GM23248 (cell line): ENCODE results near the gene MT1G. TPM values are rescaled to one million over a fixed set of nuclear protein-coding genes. Genes with fewer than 3 reads are reported as not detected.

Source experiments
- DNase-seq: peaks from one replicate; pipeline ENCODE4 v3.0.0-alpha.2; 2015
- H2AFZ ChIP-seq: fragments of 200-600 bp; sonication (generic); 2 replicates; pipeline ENCODE4 v1.6.1; 2016; ENCODE audit warnings: antibody characterized with exemption
- H3F3A ChIP-seq: fragments of 200-600 bp; sonication (generic); 2 replicates; pipeline ENCODE4 v1.6.1; 2016; ENCODE audit warnings: mild to moderate bottlenecking, antibody characterized with exemption, mixed run types; ENCODE audit not compliant: insufficient read depth
- H3K27ac ChIP-seq: fragments of 200-600 bp; sonication (generic); 2 replicates; pipeline ENCODE4 v1.5.1; 2016; ENCODE audit warnings: mild to moderate bottlenecking
- H3K27me3 ChIP-seq: fragments of 200-600 bp; sonication (generic); replicated peaks from 2 replicates; pipeline ENCODE4 v1.6.1; 2016; ENCODE audit warnings: mild to moderate bottlenecking; ENCODE audit not compliant: insufficient read depth
- H3K36me3 ChIP-seq: fragments of 200-600 bp; sonication (generic); 2 replicates; pipeline ENCODE4 v1.6.1; 2016; ENCODE audit warnings: low read depth, mild to moderate bottlenecking
- H3K4me1 ChIP-seq: fragments of 200-600 bp; sonication (generic); 2 replicates; pipeline ENCODE4 v1.6.1; 2016; ENCODE audit warnings: mild to moderate bottlenecking; ENCODE audit not compliant: insufficient read depth
- H3K4me2 ChIP-seq: fragments of 200-600 bp; sonication (generic); one replicate; pipeline ENCODE4 v1.6.1; 2016; ENCODE audit warnings: mild to moderate bottlenecking; ENCODE audit not compliant: unreplicated experiment
- H3K4me3 ChIP-seq: fragments of 200-600 bp; sonication (generic); 2 replicates; pipeline ENCODE4 v1.5.1; 2016; ENCODE audit warnings: mild to moderate bottlenecking
- H3K79me2 ChIP-seq: fragments of 200-600 bp; sonication (generic); 2 replicates; pipeline ENCODE4 v1.6.1; 2016; ENCODE audit warnings: mild to moderate bottlenecking; ENCODE audit not compliant: insufficient read depth
- H3K9ac ChIP-seq: fragments of 200-600 bp; sonication (generic); 2 replicates; pipeline ENCODE4 v1.6.1; 2016; ENCODE audit warnings: mild to moderate bottlenecking
- H3K9me2 ChIP-seq: fragments of 200-600 bp; sonication (generic); 2 replicates; pipeline ENCODE4 v1.6.1; 2016; ENCODE audit warnings: mixed run types, mild to moderate bottlenecking, moderate library complexity; ENCODE audit not compliant: insufficient read depth
- H3K9me3 ChIP-seq: fragments of 200-600 bp; sonication (generic); one replicate; pipeline ENCODE4 v1.6.1; 2017; ENCODE audit warnings: low read depth
- H4K20me1 ChIP-seq: fragments of 200-600 bp; sonication (generic); 2 replicates; pipeline ENCODE4 v1.6.0; 2016; ENCODE audit not compliant: insufficient read depth
- EZH2 ChIP-seq: fragments of 200-600 bp; sonication (generic); IDR thresholded peaks from 2 replicates; pipeline ENCODE4 v1.6.1; 2018; ENCODE audit warnings: antibody characterized with exemption, mild to moderate bottlenecking; ENCODE audit not compliant: insufficient read depth, poor library complexity, severe bottlenecking
- EZH2phosphoT487 ChIP-seq: fragments of 200-600 bp; sonication (generic); IDR thresholded peaks from 2 replicates; pipeline ENCODE4 v1.6.1; 2018; ENCODE audit warnings: antibody characterized with exemption, moderate library complexity, mild to moderate bottlenecking, low read depth; ENCODE audit not compliant: insufficient read depth
- WGBS, 2 experiments: methylation state at CpG; one replicate each; pipeline ENCODE4 v1.1.6; 2015 to 2017; ENCODE audit warnings: low lambda C conversion rate in 2 of 2, low coverage in 1 of 2; ENCODE audit errors: missing lambda C conversion rate in 2 of 2; 5-methylcytosine and 5-hydroxymethylcytosine counted together
- in situ Hi-C: fragments of 300-500 bp; cut with MboI; formaldehyde crosslinking; loops from 2 replicates; pipeline ENCODE4 v1.15.0; 2020
- polyA plus RNA-seq: library from polyadenylated mRNA; unstranded; fragments of >200 nt; fragmentation: Nextera tagmentation; extraction: Ambion mirVana; gene quantifications from 2 replicates; pipeline ENCODE4 v1.2.1, GENCODE V29; 2016
- total RNA-seq: library from RNA; depleted of rRNA; stranded (reverse); fragments of >200 nt; shearing (Covaris generic); gene quantifications from 2 replicates; pipeline ENCODE4 v1.2.3, GENCODE V29; 2014

Gene MT1G
- total and polyA plus RNA-seq, 2 experiments from 2014 or later: 4.4 TPM; not detected in 1

DNA sequence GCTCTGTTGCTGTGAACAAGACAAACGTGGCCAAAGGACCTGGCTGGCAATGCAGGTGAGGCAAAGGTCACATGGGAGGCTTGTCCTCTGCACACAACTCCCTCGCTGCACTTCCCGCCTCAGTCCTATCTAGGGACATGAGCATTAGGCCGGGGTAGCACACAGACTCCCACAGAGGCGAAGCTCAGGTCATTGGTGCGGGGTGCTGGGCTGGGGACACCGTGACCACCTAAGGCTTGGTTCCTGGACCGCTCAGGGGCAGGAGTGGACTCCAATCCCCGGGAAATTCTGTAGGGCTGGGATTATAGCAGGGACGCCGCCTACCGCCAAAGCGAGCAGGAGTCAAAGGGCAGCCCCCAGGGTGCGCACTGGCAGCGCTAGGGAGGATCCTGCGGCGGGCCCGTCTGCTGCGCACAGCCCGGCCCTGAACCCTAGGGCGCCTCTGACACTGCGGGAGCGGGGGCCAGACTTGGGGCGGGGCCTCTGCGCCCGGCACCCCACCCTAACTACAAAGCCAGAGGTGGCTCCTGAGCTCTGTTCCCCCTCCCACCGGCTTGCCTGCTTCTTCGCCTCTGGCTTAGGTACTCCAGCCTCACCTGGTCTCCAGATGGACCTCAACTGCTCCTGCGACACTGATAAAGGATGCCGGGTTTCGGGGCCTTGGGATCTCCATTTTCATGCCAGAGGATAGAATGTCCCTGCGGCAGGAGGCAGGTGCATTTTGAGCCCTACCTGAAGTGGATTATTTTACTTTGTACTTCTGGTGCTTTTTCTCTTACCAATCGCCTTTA lies 20.0 kb downstream of the MT1G start:
- WGBS, 2 experiments: 34 to 42% methylated on average over 22 to 30 of the region's 33 CpGs
- peaks cover 12% of the 10 kb centered on the region for H3K27me3 ChIP-seq
- in situ Hi-C loops: no loop called here

DNA sequence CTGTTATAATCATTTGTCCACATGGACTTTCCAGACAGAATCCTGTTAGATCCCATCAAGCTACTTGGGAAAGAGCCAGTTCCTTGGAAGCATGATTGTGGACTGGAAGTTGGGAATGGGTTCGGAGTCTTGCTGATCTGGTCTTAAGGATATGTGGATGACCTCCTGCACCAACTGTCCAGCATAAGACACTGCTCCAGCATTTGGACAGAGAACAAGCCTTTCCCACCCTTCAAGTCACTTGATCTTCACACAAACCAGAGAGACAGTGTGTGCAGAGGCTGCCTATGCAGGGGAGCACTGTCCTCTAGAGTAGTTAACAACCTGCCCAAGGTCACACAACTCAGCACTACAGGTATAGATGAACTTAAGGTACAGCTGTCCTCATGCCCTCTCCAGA lies 22.0 kb downstream of the MT1G start:
- Histone ChIP-seq H2AFZ (no peak overlapping the region), H3K27ac (no peak overlapping the region), H3K9me3 (no peaks in the 10 kb centered on the region), H3F3A (no peaks in the 10 kb centered on the region), H3K36me3 (no peaks in the 10 kb centered on the region), H3K4me2 (no peak overlapping the region), H3K9me2 (no peaks in the 10 kb centered on the region), H3K4me3 (no peak overlapping the region), H4K20me1 (no peaks in the 10 kb centered on the region), H3K9ac (no peak overlapping the region), H3K27me3 (peaks cover 12% of the 10 kb centered on the region), H3K4me1 (no peaks in the 10 kb centered on the region), H3K79me2 (no peaks in the 10 kb centered on the region)
- TF ChIP-seq EZH2phosphoT487: no peak
- TF ChIP-seq EZH2: no peak
- in situ Hi-C loops: no loop called here
- no peak for DNase-seq
- 0% methylated on average over 1 of the region's 1 CpG for WGBS, 2 experiments

More for the DNA sequence above, 20.0 kb downstream of the MT1G start:
- H3K9me2 ChIP-seq: no peaks in the 10 kb centered on the region
- no peak overlapping the region for H3K27ac ChIP-seq
- H3K36me3 ChIP-seq: no peaks in the 10 kb centered on the region
- no peaks in the 10 kb centered on the region for H4K20me1 ChIP-seq
- no peak overlapping the region for H3K9ac ChIP-seq
- H2AFZ ChIP-seq: no peak overlapping the region
- no peak for DNase-seq
- H3K9me3 ChIP-seq: no peaks in the 10 kb centered on the region
- H3K4me1 ChIP-seq: no peaks in the 10 kb centered on the region
- TF ChIP-seq EZH2phosphoT487 (no peak), EZH2 (no peak)
- no peaks in the 10 kb centered on the region for H3F3A ChIP-seq
- no peak overlapping the region for H3K4me3 ChIP-seq
- no peak overlapping the region for H3K4me2 ChIP-seq
- no peaks in the 10 kb centered on the region for H3K79me2 ChIP-seq

DNA sequence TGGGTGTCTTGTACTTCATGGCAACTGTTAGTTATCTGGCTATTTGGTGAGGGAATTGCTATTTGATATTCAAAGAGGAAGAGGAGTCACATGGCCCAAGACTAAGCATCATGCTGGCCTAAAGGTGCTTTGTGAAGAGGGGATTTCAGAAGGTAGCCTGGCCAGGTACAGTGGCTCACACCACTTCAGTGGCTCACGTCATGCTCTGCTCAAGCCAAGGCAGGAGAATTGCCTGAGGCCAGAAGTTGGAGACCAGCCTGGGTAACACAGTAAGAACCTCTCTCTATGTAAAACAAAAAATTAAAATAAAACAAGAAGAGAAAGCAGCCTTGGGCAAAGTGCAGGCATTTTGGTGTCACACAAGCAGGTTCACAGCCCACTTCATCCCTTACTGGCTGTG lies 22.6 kb downstream of the MT1G start:
- in situ Hi-C loops: no loop called here
- Histone ChIP-seq H3K27me3 (peaks cover 12% of the 10 kb centered on the region), H3K4me2 (no peak overlapping the region)

DNA sequence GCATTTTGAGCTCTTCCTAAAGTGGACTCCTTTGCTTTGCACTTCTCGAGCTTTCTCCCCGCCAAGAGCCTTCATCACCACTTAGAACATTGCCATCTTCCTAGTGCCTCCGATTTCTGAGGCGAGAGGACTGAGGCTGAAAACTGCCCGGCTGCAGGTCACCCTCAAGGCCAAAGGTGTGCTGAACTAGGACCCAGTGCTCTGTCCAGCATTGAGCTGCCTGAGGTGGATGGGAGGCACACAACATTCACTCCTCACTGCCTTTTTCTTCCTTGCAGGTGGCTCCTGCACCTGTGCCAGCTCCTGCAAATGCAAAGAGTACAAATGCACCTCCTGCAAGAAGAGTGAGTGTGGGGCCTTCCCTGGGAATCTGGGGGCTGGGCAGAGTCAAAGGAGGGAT lies 24.0 kb downstream of the MT1G start:
- no peak overlapping the region for H3K4me2 ChIP-seq
- H2AFZ ChIP-seq: peak overlapping the region; percentile 56; the same call in 1 of the 2 replicates
- no peak overlapping the region for H3K9ac ChIP-seq
- WGBS, 2 experiments: 87 to 92% methylated on average over 5 of the region's 5 CpGs
- no peak for DNase-seq
- peak overlapping the region; percentile 23; the same call in 1 of the 2 replicates for H3K4me3 ChIP-seq
- no peaks in the 10 kb centered on the region for H3K9me2 ChIP-seq
- H3K27ac ChIP-seq: no peak overlapping the region
- no peaks in the 10 kb centered on the region for H3K9me3 ChIP-seq
- no peaks in the 10 kb centered on the region for H3K79me2 ChIP-seq
- TF ChIP-seq EZH2 (no peak), EZH2phosphoT487 (no peak)
- no peaks in the 10 kb centered on the region for H3F3A ChIP-seq
- in situ Hi-C loops: no loop called here
- H4K20me1 ChIP-seq: no peaks in the 10 kb centered on the region
- H3K36me3 ChIP-seq: no peaks in the 10 kb centered on the region
- no peaks in the 10 kb centered on the region for H3K4me1 ChIP-seq
- peaks cover 12% of the 10 kb centered on the region for H3K27me3 ChIP-seq

More for the DNA sequence above, 22.6 kb downstream of the MT1G start:
- no peak for DNase-seq
- H3K9me2 ChIP-seq: no peaks in the 10 kb centered on the region
- no peaks in the 10 kb centered on the region for H3F3A ChIP-seq
- H3K36me3 ChIP-seq: no peaks in the 10 kb centered on the region
- no peaks in the 10 kb centered on the region for H3K4me1 ChIP-seq
- no peaks in the 10 kb centered on the region for H3K79me2 ChIP-seq
- no peaks in the 10 kb centered on the region for H4K20me1 ChIP-seq
- no peak overlapping the region for H3K9ac ChIP-seq
- no peak overlapping the region for H3K4me3 ChIP-seq
- no peak overlapping the region for H3K27ac ChIP-seq
- no peak for TF ChIP-seq EZH2phosphoT487
- no peak for TF ChIP-seq EZH2
- H2AFZ ChIP-seq: no peak overlapping the region
- 56 to 70% methylated on average over 1 of the region's 1 CpG for WGBS, 2 experiments
- H3K9me3 ChIP-seq: no peaks in the 10 kb centered on the region
